Measurements from ENCODE around the gene ST6GAL2.

- no peak for TF ChIP-seq CTCF (IDR thresholded peaks at IDR 0.05)
- no peak for TF ChIP-seq POLR2A (IDR thresholded peaks at IDR 0.05)
Observed at GRCh38 chr2:106892048-106892447, 6.1 kb upstream of the ST6GAL2 start.

Measured in body of pancreas (tissue), 4 donors.